Measurements from ENCODE around the gene NR0B2.

The NR0B2 gene

DNA sequence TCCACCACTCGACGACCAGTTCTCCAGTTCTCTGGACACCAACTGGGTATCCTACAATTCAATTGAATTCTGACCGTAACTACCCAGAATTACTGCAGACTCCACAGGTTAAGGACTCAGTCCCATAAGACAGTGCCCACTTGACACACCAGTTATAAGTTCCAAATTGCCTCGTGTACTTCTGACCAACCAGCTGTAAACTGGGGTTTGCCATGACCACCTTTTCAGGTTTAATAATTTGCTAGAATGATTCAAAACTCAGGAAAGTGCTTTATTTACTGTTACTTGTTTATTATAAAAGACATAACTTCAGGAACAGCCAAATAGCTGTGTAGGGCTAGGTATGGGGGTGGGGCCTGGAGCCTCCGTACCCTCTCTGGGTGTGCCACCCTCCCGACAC is 23.0 kb upstream of the NR0B2 start:
- DNase-seq (ENCODE audit: low spot score): no peak

DNA sequence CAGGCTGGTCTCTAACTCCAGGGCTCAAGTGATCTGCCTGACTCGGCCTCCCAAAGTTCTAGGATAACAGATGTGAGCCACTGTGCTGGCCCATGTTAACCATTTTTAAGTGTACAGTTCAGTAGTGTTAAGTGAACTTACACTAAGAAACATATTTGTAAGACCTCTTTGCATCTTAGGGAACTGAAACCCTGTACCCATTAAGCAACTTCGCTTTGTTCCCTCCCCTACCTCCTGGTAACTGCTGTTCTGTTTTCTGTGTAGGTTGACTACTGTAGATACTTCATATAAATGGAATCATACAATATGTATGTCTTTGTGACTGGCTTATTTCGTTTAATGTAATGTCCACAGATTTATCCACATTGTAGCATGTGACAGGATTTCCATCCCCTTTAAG is 18.8 kb upstream of the NR0B2 start:
- DNase-seq (ENCODE audit: low spot score): no peak

DNA sequence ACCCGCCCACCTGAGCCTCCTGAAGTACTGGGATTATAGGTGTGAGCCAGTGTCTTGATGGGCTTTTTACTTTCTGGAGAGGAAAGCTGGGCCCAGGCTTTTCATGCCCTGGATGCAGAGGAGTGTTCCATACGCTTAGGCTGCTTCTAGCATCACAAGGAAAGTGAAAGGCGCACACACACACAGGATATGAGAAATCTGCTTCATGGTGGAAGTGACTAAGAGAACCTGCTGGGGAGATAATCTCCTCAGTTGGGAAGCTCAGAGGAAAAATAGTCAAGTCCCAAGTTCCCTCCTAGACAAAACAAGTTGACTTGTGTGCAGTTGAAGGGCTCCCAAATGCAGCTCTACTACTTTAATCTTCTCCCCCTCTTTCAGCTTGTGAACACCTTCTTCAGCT is 9.9 kb upstream of the NR0B2 start:
- DNase-seq (ENCODE audit: low spot score): no peak

DNA sequence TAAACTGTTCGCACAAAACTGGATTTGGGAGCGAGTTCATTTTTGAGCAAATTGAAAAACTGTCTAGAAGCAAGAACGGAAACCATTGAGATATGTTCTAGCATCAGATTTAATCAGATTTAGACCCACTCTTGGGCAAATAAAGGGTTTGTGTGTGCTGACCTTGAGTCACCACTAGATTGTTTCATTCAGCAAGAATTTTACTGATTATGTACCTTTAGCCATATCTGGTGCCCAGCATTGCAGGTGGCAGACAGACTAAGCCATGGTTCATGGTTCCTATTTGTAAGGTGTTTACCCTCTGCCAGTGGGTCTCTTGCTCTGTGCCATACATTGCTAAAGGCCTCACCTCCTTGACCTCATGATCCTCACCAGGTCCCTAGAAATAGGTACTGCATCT is 9.1 kb upstream of the NR0B2 start:
- no peak for DNase-seq (ENCODE audit: low spot score)

DNA sequence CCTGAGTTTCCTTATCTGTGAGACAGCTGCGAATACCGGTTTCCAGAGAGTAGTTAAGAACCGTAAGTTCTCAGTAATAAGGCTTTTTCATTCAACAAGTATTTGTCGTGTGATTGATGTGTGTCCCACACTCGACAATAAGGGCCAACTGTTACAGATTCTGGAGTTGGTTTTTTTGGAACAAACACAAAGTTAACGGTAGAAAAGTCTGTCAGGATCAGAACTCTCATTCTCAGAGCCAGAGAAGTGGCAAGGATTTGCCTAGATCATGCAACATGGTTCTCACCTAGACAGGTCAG is 8.6 kb upstream of the NR0B2 start:
- DNase-seq (ENCODE audit: low spot score): no peak

DNA sequence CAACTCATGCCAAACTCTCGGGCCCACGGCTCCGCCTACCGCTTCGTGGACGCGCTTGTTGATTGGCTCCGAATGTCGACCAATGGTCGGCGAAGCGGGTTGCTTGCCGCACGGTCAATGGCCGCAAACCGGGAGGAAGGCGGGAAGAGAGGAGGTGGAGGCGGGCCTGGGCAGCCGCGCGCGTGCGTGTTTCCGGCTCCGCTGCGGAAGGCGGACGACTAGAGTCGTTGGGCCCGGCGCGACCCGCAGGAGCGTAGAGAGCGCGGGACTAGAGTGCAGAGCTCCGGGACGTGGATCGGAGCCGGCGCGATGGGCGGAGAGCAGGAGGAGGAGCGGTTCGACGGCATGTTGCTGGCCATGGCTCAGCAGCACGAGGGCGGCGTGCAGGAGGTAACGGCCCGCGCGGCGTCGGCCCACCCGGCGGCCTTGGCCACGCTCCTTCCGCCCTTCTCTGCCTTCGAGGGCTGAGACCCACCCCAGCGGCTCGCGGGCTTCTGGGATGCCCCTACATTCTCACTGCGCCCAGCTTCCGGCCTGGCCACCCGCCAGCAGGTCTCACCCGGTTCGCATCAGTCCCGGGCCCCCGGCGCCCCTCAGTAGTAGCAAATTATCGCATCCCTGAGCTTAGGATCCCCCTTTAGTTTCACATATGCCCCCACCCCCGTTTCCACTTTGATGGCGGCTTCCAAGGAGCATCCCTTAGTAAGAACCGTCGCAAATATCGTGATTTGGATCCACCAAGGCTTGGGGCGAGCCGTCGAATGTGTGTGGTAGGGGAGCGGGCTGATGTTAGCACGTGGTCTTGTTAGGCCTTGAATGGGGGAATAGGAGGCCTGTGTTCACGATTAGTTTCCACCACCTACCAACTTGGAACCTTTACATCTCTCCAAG is 8.0 kb upstream of the NR0B2 start, which contains the start of gene NUDC:
Gene NUDC (plus strand): TSS at position 204 of the 891 bp plus-strand sequence. CDS start 106 bp downstream, at position 310.
- peak; percentile 99 for DNase-seq (ENCODE audit: low spot score)

DNA sequence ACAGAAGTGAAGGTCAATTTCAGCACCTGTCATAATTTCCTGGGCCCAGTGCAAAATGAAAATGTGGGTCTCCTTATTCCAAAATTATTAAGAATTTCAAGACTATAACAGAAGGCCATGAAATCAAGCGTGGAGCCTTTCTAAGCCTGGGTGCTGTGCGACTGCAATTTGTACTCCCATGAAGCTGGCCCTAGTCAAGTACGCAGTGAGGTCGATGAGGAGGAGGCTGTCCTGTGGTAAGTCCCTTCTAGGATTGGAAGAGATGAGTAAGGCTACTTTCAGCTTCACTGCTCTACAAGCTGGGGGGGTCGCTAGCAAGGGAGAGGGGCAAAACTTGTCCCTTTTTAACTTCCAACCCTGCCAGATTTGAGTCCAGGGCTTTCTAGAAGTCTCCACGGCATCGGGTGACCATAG is 7.4 kb upstream of the NR0B2 start:
- no peak for DNase-seq (ENCODE audit: low spot score)

DNA sequence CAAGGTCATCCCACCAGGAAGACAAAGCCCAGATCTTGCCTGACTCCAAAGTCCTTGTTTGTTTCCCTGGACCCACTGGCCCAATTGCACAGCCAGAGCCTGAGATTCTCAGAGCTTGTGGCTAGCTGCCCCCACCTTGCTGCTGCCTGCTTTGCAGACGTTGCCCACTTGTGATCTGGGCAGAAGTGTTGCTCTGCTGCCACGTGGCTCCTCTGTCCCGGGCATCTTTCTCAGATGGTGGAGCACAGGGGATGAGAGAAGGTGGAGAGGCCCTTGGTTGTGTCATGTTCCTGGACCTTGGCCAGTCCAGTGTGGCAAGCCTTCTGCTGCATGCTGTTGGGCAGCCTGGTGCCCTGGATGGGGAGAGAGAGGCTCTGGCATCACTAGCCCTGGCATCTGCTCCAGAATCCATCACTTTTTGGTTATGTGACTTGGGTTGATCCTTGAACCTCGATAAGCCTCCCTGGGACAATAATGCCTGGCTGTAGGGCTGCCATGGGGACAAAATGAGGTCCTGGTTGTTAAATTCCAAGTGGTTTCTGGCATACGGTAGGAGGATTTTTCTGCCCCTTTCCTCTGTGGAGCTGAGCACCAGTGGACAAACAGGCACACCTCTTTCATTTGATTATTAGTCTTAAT is 1.5 kb upstream of the NR0B2 start:
- no peak for DNase-seq (ENCODE audit: low spot score)

DNA sequence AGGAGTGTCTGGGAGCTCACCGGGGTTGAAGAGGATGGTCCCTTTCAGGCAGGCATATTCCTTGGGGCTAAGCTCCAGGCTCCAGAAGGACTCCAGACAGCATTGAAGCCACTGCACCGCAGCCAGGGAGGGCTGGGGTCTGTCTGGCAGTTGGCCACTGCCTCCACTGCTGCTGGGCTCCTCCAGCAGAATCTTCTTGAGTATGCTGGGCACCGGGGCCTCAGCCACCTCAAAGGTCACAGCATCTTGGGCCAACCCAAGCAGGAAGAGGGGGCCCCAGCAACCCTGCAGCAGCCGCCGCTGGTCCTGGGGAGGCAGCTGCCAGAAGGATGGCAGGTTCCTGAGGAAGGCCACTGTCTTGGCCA is 404 bp downstream of the NR0B2 start:
- DNase-seq (ENCODE audit: low spot score): no peak

DNA sequence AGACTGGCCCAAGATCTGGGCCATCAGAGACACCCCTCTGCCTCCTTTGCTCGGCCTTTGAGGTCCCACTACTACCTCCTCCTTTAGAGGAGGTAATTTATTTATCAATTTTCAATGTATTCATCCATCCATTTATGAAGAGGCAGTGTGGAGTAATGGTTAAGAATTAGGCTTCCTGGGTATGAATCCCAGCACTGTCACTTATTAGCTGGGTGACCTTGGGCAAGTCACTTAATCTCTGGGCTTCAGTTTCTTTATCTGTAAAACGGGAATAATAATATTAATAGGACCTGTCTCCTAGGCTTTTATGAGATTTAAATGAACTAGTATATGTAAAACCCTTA is 1.7 kb downstream of the NR0B2 start:
- no peak for DNase-seq (ENCODE audit: low spot score)

DNA sequence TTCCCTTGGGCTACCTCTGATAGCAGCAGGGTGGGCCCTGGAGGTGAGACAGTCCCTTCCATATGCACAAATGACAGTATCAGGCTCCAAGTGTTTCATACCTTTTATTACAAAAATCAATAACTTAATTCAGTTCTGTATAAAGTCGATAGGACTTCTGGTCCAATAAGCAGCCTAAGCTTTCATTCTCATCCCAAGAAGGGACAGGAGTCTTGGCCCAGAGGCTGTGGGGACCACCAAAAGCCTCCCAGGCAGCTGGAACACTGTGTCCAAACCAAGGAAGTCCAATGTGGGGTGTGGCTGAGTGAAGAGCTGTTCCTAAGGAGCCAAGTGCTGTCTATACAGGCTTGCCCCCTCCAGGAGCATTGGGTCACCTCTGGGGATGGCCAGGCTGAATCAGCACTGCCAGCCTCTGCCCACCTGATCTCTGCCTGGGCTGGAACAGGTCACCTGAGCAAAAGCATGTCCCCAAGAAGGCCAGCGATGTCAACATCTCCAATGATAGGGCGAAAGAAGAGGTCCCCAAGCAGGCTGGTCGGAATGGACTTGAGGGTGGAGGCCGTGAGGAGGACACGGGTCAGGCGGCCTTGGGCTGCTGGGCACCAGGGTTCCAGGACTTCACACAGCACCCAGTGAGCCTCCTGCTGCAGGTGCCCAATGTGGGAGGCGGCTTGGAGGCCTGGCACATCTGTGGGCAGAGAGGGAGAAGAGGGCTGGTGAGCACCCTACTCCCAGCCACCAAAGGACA is 2.2 kb downstream of the NR0B2 start:
- no peak for DNase-seq (ENCODE audit: low spot score)

DNA sequence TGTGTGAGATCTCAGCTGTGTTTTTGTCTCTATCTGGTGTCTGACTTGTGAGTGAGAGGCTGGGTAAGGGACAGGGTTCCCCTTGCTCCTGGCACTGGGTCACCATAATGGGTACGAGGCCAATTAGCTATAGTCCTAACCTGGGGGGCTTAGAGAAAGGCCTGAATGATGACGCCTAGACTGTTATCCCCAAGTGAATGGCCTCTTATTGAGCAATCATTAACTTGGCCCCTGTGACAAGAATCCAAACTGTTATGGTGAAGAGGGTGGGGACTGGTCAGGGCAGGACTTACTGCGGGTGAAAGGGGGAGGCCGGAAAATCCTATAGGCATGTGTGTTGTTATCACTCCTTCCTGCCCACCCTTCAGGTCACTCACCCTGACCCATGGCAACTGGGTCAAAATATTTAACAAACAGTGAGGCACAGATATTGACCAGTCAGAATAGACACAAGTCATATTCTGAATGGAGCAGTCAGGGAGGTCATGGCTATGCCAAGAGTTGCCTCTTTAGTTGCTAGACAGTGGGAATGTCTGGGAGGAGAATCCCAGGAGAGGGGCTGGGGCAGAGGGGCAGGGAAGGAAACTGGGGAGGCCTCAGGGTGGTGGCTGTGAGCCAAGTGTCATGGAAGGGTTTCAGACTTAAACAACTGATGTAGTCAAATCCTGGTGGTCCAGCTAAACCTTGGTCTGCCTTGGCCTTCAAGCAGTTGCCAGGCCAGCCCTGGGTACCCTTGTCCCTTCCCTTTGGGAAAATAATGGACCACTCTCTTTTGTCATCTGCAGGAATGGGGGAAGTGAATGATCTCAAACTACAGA is 3.2 kb downstream of the NR0B2 start:
- DNase-seq (ENCODE audit: low spot score): no peak

DNA sequence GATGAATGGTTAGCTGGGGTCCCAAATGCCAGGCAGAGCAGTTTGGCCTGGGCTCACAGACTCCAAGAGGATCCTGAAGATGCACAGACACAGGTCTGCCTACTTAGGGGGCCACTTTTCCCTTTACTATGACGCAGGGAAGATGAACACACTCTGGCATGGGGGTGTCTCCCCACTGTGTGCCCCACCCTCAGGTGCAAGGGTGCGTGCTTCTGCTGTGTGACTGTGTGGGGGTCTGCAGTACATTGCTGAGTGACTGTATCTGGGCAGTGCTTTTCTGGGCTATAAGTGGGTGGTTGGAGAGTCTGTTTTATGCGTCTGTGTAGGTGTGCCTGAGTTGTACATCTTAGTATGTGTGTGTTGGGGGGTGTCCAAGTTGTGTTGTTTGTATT is 3.8 kb downstream of the NR0B2 start:
- DNase-seq (ENCODE audit: low spot score): no peak

DNA sequence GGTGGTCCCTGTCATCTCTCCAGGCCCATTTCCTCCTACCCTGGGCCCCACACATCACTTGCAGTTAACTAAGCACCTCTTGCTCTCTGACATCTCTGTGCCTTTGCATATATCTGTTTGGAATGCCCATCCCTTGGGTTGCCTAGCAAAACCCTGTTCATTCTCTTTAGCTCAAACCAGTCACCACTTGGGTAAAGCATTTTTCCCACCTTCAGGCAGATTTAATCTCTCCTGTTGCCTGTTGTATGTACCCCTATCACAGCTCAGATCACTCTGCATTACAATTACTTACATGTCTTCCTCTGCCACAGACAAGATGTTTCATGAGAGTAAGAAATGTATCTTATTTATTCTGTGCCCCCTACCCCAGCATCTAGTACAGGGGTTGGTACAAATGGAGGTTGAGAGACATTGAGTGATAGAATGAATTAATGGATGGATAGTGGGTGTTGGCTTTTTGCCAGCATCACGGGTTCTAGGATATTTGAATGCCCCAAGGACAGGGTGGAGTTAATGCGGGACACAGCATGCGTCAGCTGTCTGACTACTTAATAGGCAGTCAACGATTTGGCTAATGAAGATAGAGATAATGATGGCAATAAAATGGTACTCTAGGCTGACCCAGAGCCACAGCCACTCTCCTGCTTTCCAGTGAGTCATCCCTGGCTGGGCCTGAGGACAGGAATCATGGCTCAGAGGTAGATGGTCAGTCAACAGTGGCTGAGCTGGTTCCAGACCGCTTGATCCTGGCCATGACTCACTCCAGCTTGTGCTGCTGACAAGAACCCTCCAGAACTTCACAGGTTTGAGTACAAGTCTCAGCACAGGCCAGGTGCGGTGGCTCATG is 6.5 kb downstream of the NR0B2 start:
- DNase-seq (ENCODE audit: low spot score): peak; percentile 30

DNA sequence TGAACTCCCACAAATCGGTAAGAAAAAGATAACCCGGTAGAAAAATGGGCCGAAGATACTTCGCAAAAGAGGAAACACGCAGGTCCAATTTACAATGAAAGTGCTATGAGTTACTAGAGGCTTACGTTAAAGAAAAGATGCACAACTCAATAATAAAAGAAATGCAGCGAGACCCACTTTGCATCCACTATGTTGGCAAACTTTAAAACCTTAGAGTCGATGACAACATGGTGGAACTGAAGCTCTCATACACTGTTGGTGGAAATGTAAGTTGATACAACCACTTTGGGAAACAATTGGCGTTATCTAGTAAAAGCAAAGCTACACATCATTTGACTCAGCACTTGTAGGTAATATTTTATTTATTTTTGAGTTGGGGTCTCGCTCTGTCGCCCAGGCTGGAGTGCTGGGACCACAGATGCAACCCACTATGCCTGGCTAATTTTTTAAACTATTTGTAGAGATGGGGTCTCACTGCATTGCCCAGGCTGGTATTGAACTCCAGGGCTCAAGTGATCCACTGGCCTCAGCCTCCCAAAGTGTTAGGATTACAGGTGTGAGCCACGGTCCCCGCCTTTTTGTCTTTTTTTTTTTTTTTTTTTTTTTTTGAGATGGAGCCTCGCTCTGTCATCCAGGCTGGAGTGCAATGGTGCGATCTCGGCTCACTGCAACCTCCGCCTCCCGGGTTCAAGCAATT is 12.8 kb downstream of the NR0B2 start:
- DNase-seq (ENCODE audit: low spot score): no peak

DNA sequence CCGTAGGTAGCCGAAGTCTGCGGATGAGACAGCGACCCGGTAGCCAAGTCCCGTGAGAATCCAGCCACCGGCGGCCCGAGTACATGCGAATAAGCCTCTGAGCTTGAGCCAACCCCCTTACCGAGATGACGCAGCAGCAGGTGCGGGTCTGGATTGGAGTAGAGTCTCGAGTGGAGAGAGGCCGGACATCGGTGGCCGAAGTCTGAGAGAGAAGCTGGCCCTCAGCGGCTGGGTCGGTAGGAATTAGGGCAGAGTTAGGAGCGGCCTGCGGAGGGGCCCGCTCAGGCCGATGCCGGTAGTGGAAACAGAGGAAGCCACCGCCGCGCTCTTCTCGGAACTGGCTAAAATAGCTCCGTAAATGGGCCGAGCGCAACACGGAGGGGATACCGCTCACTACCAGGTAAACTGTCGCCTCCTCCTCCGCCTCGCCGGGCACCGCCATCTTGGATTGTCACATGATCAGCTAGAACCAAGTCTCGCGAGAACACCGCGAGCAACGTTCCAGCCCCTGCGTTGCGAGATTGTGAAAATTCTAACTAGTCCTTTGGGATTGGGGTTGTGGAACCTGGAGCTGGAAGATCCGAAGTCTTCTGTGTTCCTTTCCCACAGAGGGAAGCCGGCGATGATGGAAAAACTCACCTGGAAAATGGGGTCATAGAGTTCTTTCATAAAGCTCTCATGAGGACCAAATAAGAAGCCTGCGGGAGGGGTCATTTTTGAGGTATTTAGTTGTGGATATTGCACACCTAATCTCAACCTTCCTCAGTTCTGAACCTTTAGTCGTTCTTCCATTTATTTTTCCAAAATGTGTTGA is 13.6 kb downstream of the NR0B2 start, which contains the start of gene GPATCH3:
Gene GPATCH3 (minus strand): TSS at position 467 of the 814 bp plus-strand sequence. CDS start 25 bp downstream, at position 442.
- DNase-seq (ENCODE audit: low spot score): peak; percentile 95

DNA sequence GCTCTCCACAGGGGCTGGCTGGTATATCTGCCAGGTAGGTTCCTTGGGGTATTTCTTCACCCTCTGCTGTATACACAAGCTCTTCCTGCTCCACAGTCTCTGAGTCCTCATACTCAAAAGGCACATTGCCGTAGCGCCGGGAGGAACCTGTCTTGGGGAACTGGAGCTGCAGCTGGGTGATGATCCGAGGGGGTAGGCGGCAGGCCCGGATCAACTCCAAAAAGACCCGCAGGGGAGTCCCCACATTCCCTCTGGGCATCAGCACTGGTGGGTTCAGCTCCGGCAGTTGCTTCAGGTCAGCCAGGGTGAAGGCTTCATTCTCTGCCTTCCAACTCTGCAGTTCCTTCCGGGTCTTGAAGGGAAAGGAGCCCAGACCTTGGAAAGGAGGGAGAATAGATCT is 16.4 kb downstream of the NR0B2 start:
- no peak for DNase-seq (ENCODE audit: low spot score)

DNA sequence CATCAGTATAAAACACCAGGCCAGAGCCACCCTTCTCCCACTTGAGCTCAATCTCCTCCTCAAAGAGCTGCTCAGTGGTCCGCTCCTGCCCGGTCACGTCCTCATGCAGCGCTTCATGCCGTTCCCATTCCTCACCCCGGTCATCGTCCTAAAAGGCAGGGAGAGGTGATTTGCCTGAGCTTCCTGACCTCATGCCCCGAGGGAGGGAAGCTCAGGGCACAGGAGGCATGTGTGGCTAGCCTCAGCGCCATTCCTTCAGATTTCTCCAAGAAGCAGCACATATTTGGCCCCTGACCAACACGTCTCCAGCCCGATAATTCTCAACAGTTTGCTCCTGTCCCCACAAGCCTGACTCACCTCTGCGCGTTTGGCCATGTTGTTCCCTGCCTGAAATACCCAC is 19.5 kb downstream of the NR0B2 start:
- DNase-seq (ENCODE audit: low spot score): no peak

DNA sequence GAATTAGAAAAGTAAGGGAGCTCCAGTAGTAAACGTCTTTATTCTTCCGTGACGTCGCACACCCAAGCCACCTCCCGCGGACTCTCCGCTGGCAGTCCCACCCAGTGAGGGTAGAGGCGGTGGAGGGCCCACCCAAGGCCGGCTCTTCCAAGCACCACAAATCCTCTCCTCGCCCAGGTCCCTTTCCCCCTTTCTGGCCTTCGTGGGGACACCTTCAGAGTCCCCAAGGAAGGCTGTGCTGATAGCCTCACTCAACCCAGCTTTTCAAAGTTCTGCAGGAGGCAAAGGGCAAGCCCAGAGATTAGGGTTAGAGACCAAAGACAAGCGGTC is 23.3 kb downstream of the NR0B2 start:
- DNase-seq (ENCODE audit: low spot score): no peak
